Activated naive CD8-positive, alpha-beta T cell (primary cell): ENCODE data around the gene NPS.

Experiments used
- H3K27ac Mint-ChIP-seq: one replicate; pipeline ENCODE4 v1.8.0; 2021; ENCODE audit warnings: mixed read lengths
- H3K27me3 Mint-ChIP-seq: one replicate; pipeline ENCODE4 v1.8.0; 2021; ENCODE audit warnings: mixed read lengths
- H3K36me3 Mint-ChIP-seq: one replicate; pipeline ENCODE4 v1.8.0; 2021; ENCODE audit warnings: mixed read lengths
- H3K4me1 Mint-ChIP-seq: one replicate; pipeline ENCODE4 v1.8.0; 2021; ENCODE audit warnings: low read depth, mixed read lengths
- H3K4me3 Mint-ChIP-seq: one replicate; pipeline ENCODE4 v1.8.0; 2021; ENCODE audit warnings: mild to moderate bottlenecking, mixed read lengths
- H3K9me3 Mint-ChIP-seq: one replicate; pipeline ENCODE4 v1.8.0; 2021; ENCODE audit warnings: low read depth, mixed read lengths

Gene NPS

GRCh38 chr10:127576051-127576450 lies 26.9 kb downstream of the NPS start:
- H3K9me3 Mint-ChIP-seq, result peaks cover 7% of the 10 kb centered on the region
- H3K36me3 Mint-ChIP-seq, result no peaks in the 10 kb centered on the region
- H3K4me1 Mint-ChIP-seq, result no peaks in the 10 kb centered on the region
- H3K4me3 Mint-ChIP-seq, result no peak overlapping the region
- H3K27ac Mint-ChIP-seq, result no peak overlapping the region
- H3K27me3 Mint-ChIP-seq, result no peaks in the 10 kb centered on the region

DNA sequence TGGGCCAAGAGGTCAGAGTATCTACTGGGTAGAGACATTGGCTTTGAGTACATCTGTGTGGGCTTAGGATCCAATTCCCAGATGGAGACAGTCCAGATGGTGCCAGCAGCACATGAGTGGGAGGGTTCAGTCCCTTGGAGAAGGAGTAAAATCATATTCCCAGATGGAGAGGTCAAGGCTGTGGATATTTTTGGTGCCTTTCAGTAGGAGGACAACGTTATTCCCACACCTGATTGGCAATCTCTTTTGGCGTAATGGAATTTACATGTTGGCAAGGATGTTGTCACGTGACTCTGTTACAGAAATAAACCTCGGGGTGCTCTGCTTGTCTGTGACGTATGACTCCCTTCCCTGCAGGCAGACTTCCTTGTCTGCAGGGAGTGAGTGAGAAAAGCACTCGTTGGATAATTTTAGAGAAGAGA lies 27.6 kb downstream of the NPS start:
- H3K27ac Mint-ChIP-seq, result no peak overlapping the region
- H3K27me3 Mint-ChIP-seq, result no peaks in the 10 kb centered on the region
- H3K4me3 Mint-ChIP-seq, result no peak overlapping the region
- H3K9me3 Mint-ChIP-seq, result peaks cover 7% of the 10 kb centered on the region
- H3K4me1 Mint-ChIP-seq, result no peaks in the 10 kb centered on the region
- no peaks in the 10 kb centered on the region for H3K36me3 Mint-ChIP-seq

- H3K27me3 Mint-ChIP-seq, result no peaks in the 10 kb centered on the region
- no peak overlapping the region for H3K27ac Mint-ChIP-seq
- no peak overlapping the region for H3K4me3 Mint-ChIP-seq
- H3K36me3 Mint-ChIP-seq, result no peaks in the 10 kb centered on the region
- H3K4me1 Mint-ChIP-seq, result no peaks in the 10 kb centered on the region
- H3K9me3 Mint-ChIP-seq, result peaks cover 7% of the 10 kb centered on the region
These were observed 28.5 kb downstream of the NPS start for GRCh38 chr10:127577376-127578258.

- H3K27me3 Mint-ChIP-seq, result no peaks in the 10 kb centered on the region
- H3K27ac Mint-ChIP-seq, result no peak overlapping the region
- H3K9me3 Mint-ChIP-seq, result no peaks in the 10 kb centered on the region
- no peaks in the 10 kb centered on the region for H3K36me3 Mint-ChIP-seq
- no peaks in the 10 kb centered on the region for H3K4me1 Mint-ChIP-seq
- no peak overlapping the region for H3K4me3 Mint-ChIP-seq
These were observed 29.3 kb downstream of the NPS start for GRCh38 chr10:127578259-127578960.

- H3K4me3 Mint-ChIP-seq, result no peak overlapping the region
- no peaks in the 10 kb centered on the region for H3K27me3 Mint-ChIP-seq
- H3K9me3 Mint-ChIP-seq, result no peaks in the 10 kb centered on the region
- H3K4me1 Mint-ChIP-seq, result no peaks in the 10 kb centered on the region
- no peak overlapping the region for H3K27ac Mint-ChIP-seq
- no peaks in the 10 kb centered on the region for H3K36me3 Mint-ChIP-seq
These were observed 29.8 kb downstream of the NPS start for GRCh38 chr10:127578961-127579305.

GRCh38 chr10:127579640-127580039 lies 30.5 kb downstream of the NPS start:
- H3K27me3 Mint-ChIP-seq, result no peaks in the 10 kb centered on the region
- H3K27ac Mint-ChIP-seq, result no peak overlapping the region
- no peaks in the 10 kb centered on the region for H3K9me3 Mint-ChIP-seq
- no peaks in the 10 kb centered on the region for H3K4me1 Mint-ChIP-seq
- H3K4me3 Mint-ChIP-seq, result no peak overlapping the region
- H3K36me3 Mint-ChIP-seq, result no peaks in the 10 kb centered on the region

DNA sequence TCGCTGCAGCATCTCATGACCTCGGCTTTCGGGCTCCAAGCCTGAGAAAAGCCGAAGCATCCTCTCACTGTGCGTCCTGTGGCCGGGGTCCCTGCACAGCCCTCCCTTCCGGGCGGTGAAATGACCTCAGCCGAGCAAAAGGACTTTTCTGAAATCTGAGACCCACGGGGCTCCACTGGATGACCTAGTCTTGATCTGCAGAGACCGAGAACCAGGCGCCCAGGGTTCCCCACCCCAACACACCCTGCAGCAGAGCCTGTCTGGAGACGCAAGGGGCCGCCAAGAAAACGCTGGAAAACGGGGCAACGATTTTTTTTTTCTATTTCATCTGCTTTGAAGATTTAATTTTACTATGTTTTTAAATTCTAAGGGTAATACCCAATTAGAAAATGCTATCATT lies 31.7 kb downstream of the NPS start:
- Mint-ChIP-seq H3K9me3 (no peaks in the 10 kb centered on the region), H3K4me3 (no peak overlapping the region), H3K27ac (no peak overlapping the region), H3K36me3 (no peaks in the 10 kb centered on the region), H3K27me3 (no peaks in the 10 kb centered on the region), H3K4me1 (no peaks in the 10 kb centered on the region)

- no peak overlapping the region for H3K4me3 Mint-ChIP-seq
- no peaks in the 10 kb centered on the region for H3K27me3 Mint-ChIP-seq
- H3K4me1 Mint-ChIP-seq, result no peaks in the 10 kb centered on the region
- no peak overlapping the region for H3K27ac Mint-ChIP-seq
- peaks cover 9% of the 10 kb centered on the region for H3K9me3 Mint-ChIP-seq
- no peaks in the 10 kb centered on the region for H3K36me3 Mint-ChIP-seq
These were observed 36.5 kb downstream of the NPS start for GRCh38 chr10:127585519-127586023.

- Mint-ChIP-seq H3K27ac (no peak overlapping the region), H3K36me3 (no peaks in the 10 kb centered on the region), H3K4me1 (no peaks in the 10 kb centered on the region), H3K9me3 (peaks cover 18% of the 10 kb centered on the region), H3K4me3 (no peak overlapping the region), H3K27me3 (peaks cover 3% of the 10 kb centered on the region)
These were observed 38.7 kb downstream of the NPS start for GRCh38 chr10:127587668-127588365.

DNA sequence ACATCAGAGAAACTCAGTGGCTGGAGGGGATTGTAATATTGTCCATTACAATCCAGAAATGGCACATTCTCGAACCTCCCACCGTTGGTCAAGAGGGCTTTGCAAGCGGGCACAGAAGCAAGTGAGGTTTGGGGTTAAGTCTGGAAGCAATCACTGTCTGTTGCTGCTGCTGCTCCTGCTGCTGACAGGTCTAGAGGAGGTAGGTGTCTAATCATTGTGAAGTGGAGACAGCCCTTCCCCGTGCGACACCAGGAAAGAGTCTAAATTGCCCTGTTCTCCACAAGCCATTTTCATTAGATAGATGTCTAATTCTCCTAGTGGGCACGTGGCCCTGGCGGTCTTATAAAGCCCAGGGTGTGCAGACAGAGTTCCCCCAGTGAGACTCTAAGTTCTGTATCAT lies 43.5 kb downstream of the NPS start:
- H3K36me3 Mint-ChIP-seq, result no peaks in the 10 kb centered on the region
- no peaks in the 10 kb centered on the region for H3K4me1 Mint-ChIP-seq
- peaks cover 3% of the 10 kb centered on the region for H3K27me3 Mint-ChIP-seq
- no peak overlapping the region for H3K4me3 Mint-ChIP-seq
- H3K9me3 Mint-ChIP-seq, result peaks cover 8% of the 10 kb centered on the region
- no peak overlapping the region for H3K27ac Mint-ChIP-seq

GRCh38 chr10:127600479-127600878 lies 51.4 kb downstream of the NPS start:
- Mint-ChIP-seq H3K4me3 (no peak overlapping the region), H3K9me3 (no peaks in the 10 kb centered on the region), H3K4me1 (no peaks in the 10 kb centered on the region), H3K36me3 (no peaks in the 10 kb centered on the region), H3K27me3 (peaks cover 2% of the 10 kb centered on the region), H3K27ac (no peak overlapping the region)
